EL (cell line): Measurements from ENCODE around the gene DAAM1.

Experiments used
- DNase-seq: peaks from one replicate; pipeline ENCODE4 v3.0.0-alpha.2; 2016

Gene DAAM1

GRCh38 chr14:59262717-59263454 is 74.4 kb downstream of the DAAM1 start:
- DNase-seq, result no peak

- DNase-seq, result peak; percentile 48
Observed at GRCh38 chr14:59265808-59266207, 77.3 kb downstream of the DAAM1 start.

GRCh38 chr14:59267046-59267445 is 78.6 kb downstream of the DAAM1 start:
- no peak for DNase-seq

GRCh38 chr14:59268011-59268410 is 79.5 kb downstream of the DAAM1 start:
- peak; percentile 61 for DNase-seq

GRCh38 chr14:59268858-59269257 is 80.4 kb downstream of the DAAM1 start:
- DNase-seq, result no peak

GRCh38 chr14:59269466-59269865 is 81.0 kb downstream of the DAAM1 start:
- no peak for DNase-seq

GRCh38 chr14:59271256-59271655 is 82.8 kb downstream of the DAAM1 start:
- DNase-seq, result no peak

GRCh38 chr14:59271734-59272133 is 83.3 kb downstream of the DAAM1 start:
- DNase-seq, result peak; percentile 43

GRCh38 chr14:59272633-59273032 is 84.2 kb downstream of the DAAM1 start:
- no peak for DNase-seq

GRCh38 chr14:59273737-59274136 is 85.3 kb downstream of the DAAM1 start:
- DNase-seq, result no peak

GRCh38 chr14:59274991-59275391 is 86.5 kb downstream of the DAAM1 start:
- DNase-seq, result peak; percentile 34

- peak; percentile 89 for DNase-seq
Observed at GRCh38 chr14:59275668-59276067, 87.2 kb downstream of the DAAM1 start.

- no peak for DNase-seq
Observed at GRCh38 chr14:59276235-59276634, 87.8 kb downstream of the DAAM1 start.

- DNase-seq, result no peak
Observed at GRCh38 chr14:59277659-59278058, 89.2 kb downstream of the DAAM1 start.

GRCh38 chr14:59278111-59278510 is 89.6 kb downstream of the DAAM1 start:
- DNase-seq, result peak; percentile 93

GRCh38 chr14:59280961-59281360 is 92.5 kb downstream of the DAAM1 start:
- DNase-seq, result no peak

- peak; percentile 71 for DNase-seq
Observed at GRCh38 chr14:59281609-59282377, 93.3 kb downstream of the DAAM1 start.

GRCh38 chr14:59282378-59282765 is 93.9 kb downstream of the DAAM1 start:
- peak; percentile 75 for DNase-seq

GRCh38 chr14:59283361-59283760 is 94.9 kb downstream of the DAAM1 start:
- DNase-seq, result no peak

- DNase-seq, result no peak
Observed at GRCh38 chr14:59284059-59284458, 95.6 kb downstream of the DAAM1 start.

- no peak for DNase-seq
Observed at GRCh38 chr14:59292028-59292427, 103.6 kb downstream of the DAAM1 start.

- DNase-seq, result no peak
Observed at GRCh38 chr14:59292921-59293534, 104.6 kb downstream of the DAAM1 start.

GRCh38 chr14:59293935-59294661 is 105.6 kb downstream of the DAAM1 start:
- no peak for DNase-seq
